PC-9 (cell line): ENCODE data around the gene POU2AF1. TPM values are rescaled to one million over a fixed set of nuclear protein-coding genes. Genes with fewer than 3 reads are reported as not detected.

Experiments
- BruUV-seq: library from RNA; stranded (reverse); fragments of 400-500 nt; replicated peaks from 2 replicates; lab custom pipeline; 2021; lab: Mats Ljungman, UMichigan
- CTCF ChIA-PET: fragments of 300-600 bp; sonication (Branson Sonifier 250); formaldehyde crosslinking; loops from one replicate; lab custom pipeline; 2022; ENCODE audit warnings: antibody characterized with exemption; lab: Charles Lee
- POLR2A ChIA-PET: fragments of 300-600 bp; sonication (Branson Sonifier 250); formaldehyde crosslinking; loops from one replicate; lab custom pipeline; 2022; ENCODE audit warnings: antibody characterized with exemption; ENCODE audit not compliant: unreplicated experiment; lab: Charles Lee
- DNase-seq, 2 experiments: peaks; one replicate each; pipeline versions ENCODE4 v3.0.0 to v3.0.0-alpha.2; 2015 to 2022; ENCODE audit warnings: mixed read lengths in 1 of 2
- H2AFZ ChIP-seq: fragments of 200-600 bp; sonication (generic); 2 replicates; pipeline ENCODE4 v1.8.1; 2017; ENCODE audit warnings: antibody characterized with exemption
- H3F3A ChIP-seq: fragments of 200-600 bp; sonication (generic); 2 replicates; pipeline ENCODE4 v1.8.1; 2017; ENCODE audit warnings: antibody characterized with exemption, mild to moderate bottlenecking, low read depth; ENCODE audit not compliant: insufficient read depth
- H3K27ac ChIP-seq: fragments of 200-600 bp; sonication (generic); 2 replicates; pipeline ENCODE4 v1.6.1; 2016; ENCODE audit warnings: mixed run types
- H3K27me3 ChIP-seq: fragments of 200-600 bp; sonication (generic); 2 replicates; pipeline ENCODE4 v1.6.1; 2016; ENCODE audit warnings: low read depth, mixed run types; ENCODE audit not compliant: insufficient read depth
- H3K36me3 ChIP-seq: fragments of 200-600 bp; sonication (generic); 2 replicates; pipeline ENCODE4 v1.6.1; 2016; ENCODE audit warnings: low read depth, mixed run types
- H3K4me1 ChIP-seq: fragments of 200-600 bp; sonication (generic); replicated peaks from 2 replicates; pipeline ENCODE4 v1.6.1; 2016; ENCODE audit warnings: mixed run types; ENCODE audit not compliant: insufficient read depth
- H3K4me2 ChIP-seq: fragments of 200-600 bp; sonication (generic); 2 replicates; pipeline ENCODE4 v1.6.1; 2017; ENCODE audit warnings: mixed run types
- H3K4me3 ChIP-seq: fragments of 200-600 bp; sonication (generic); 2 replicates; pipeline ENCODE4 v1.6.1; 2016; ENCODE audit warnings: mixed run types
- H3K79me2 ChIP-seq: fragments of 200-600 bp; sonication (generic); 2 replicates; pipeline ENCODE4 v1.6.1; 2017; ENCODE audit warnings: low read depth, mixed run types
- H3K9me2 ChIP-seq: fragments of 200-600 bp; sonication (generic); 2 replicates; pipeline ENCODE4 v1.8.1; 2017; ENCODE audit warnings: mild to moderate bottlenecking; ENCODE audit not compliant: insufficient read depth
- H3K9me3 ChIP-seq: fragments of 200-600 bp; sonication (generic); 2 replicates; pipeline ENCODE4 v1.8.1; 2016; ENCODE audit warnings: low read depth; ENCODE audit not compliant: insufficient read depth
- H4K20me1 ChIP-seq: fragments of 200-600 bp; sonication (generic); 2 replicates; pipeline ENCODE4 v1.8.1; 2017; ENCODE audit not compliant: insufficient read depth
- CTCF ChIP-seq: fragments of 200-600 bp; sonication (generic); conservative IDR thresholded peaks from 2 replicates; pipeline ENCODE4 v1.6.1; 2017; ENCODE audit warnings: mixed run types, antibody characterized with exemption, mild to moderate bottlenecking, moderate library complexity
- EZH2 ChIP-seq: fragments of 200-600 bp; sonication (generic); IDR thresholded peaks from 2 replicates; pipeline ENCODE4 v1.8.0; 2017; ENCODE audit warnings: antibody characterized with exemption, low read depth
- intact Hi-C: fragments of 100-400 bp; cut with micrococcal nuclease; formaldehyde crosslinking; loops from one replicate; pipeline ENCODE4 v1.10.0; 2022; ENCODE audit not compliant: unreplicated experiment
- total RNA-seq: library from RNA; stranded (reverse); gene quantifications from 2 replicates; pipeline ENCODE4 v1.2.3, GENCODE V29; 2021

POU2AF1 gene
- total RNA-seq, 1 experiment from 2014 or later: 0.37 TPM

GRCh38 chr11:111358038-111359001 lies 20.8 kb downstream of the POU2AF1 start:
- no peak overlapping the region for H3K4me3 ChIP-seq
- H3K36me3 ChIP-seq: no peaks in the 10 kb centered on the region
- no peak overlapping the region for H2AFZ ChIP-seq
- DNase-seq: no peak
- H3K4me2 ChIP-seq: no peak overlapping the region
- H3K9me3 ChIP-seq: no peaks in the 10 kb centered on the region
- TF ChIP-seq CTCF: no peak
- no peak for TF ChIP-seq EZH2
- no peak overlapping the region for H3K27ac ChIP-seq
- H3K9me2 ChIP-seq: no peaks in the 10 kb centered on the region
- peaks cover 36% of the 10 kb centered on the region for H3K4me1 ChIP-seq
- H3K79me2 ChIP-seq: no peaks in the 10 kb centered on the region
- no peaks in the 10 kb centered on the region for H3K27me3 ChIP-seq
- intact Hi-C loops: no loop called here
- H4K20me1 ChIP-seq: no peaks in the 10 kb centered on the region
- ChIA-PET CTCF (no interaction called here), POLR2A (no interaction called here)
- BruUV-seq: no TSS peak
- H3F3A ChIP-seq: peaks cover 16% of the 10 kb centered on the region

GRCh38 chr11:111357150-111358037 lies 21.7 kb downstream of the POU2AF1 start:
- H3K4me2 ChIP-seq: no peak overlapping the region
- POLR2A ChIA-PET: interaction anchor here (0.7 kb wide), 1 partner anchor 1609 kb away, joined by 3 read pairs; no protein-coding TSS in a partner anchor
- DNase-seq: no peak
- H3K27ac ChIP-seq: no peak overlapping the region
- H3K79me2 ChIP-seq: no peaks in the 10 kb centered on the region
- BruUV-seq: no TSS peak
- H3K9me2 ChIP-seq: no peaks in the 10 kb centered on the region
- H4K20me1 ChIP-seq: no peaks in the 10 kb centered on the region
- intact Hi-C loops: no loop called here
- no peaks in the 10 kb centered on the region for H3K36me3 ChIP-seq
- H3K27me3 ChIP-seq: no peaks in the 10 kb centered on the region
- CTCF ChIA-PET: no interaction called here
- TF ChIP-seq CTCF (no peak), EZH2 (no peak)
- no peak overlapping the region for H3K4me3 ChIP-seq
- peaks cover 14% of the 10 kb centered on the region for H3F3A ChIP-seq
- H2AFZ ChIP-seq: no peak overlapping the region
- peaks cover 27% of the 10 kb centered on the region for H3K4me1 ChIP-seq
- H3K9me3 ChIP-seq: no peaks in the 10 kb centered on the region

GRCh38 chr11:111356660-111357048 lies 22.4 kb downstream of the POU2AF1 start:
- Histone ChIP-seq H3K79me2 (no peaks in the 10 kb centered on the region), H3K9me3 (no peaks in the 10 kb centered on the region), H3K27ac (no peak overlapping the region), H3K9me2 (no peaks in the 10 kb centered on the region), H2AFZ (no peak overlapping the region), H3F3A (peaks cover 8% of the 10 kb centered on the region), H3K27me3 (no peaks in the 10 kb centered on the region), H3K36me3 (no peaks in the 10 kb centered on the region), H3K4me3 (no peak overlapping the region), H3K4me1 (peaks cover 19% of the 10 kb centered on the region), H3K4me2 (no peak overlapping the region), H4K20me1 (no peaks in the 10 kb centered on the region)
- POLR2A ChIA-PET: interaction anchor here (0.7 kb wide), 1 partner anchor 1609 kb away, joined by 3 read pairs; no protein-coding TSS in a partner anchor
- intact Hi-C loops: no loop called here
- TF ChIP-seq EZH2: no peak
- TF ChIP-seq CTCF: no peak
- CTCF ChIA-PET: no interaction called here
- no TSS peak for BruUV-seq
- no peak for DNase-seq
